CD4-positive, alpha-beta memory T cell (primary cell): Measurements from ENCODE around the gene FAM163B. TPM values are rescaled to one million over a fixed set of nuclear protein-coding genes. Genes with fewer than 3 reads are reported as not detected.

ENCODE experiments used
- CTCF ChIA-PET: fragments of 350-600 bp; sonication (Branson Sonifier 250); formaldehyde crosslinking; loops from one replicate; lab custom pipeline; 2021; ENCODE audit warnings: inconsistent platforms; ENCODE audit not compliant: partially characterized antibody; lab: Charles Lee
- POLR2A ChIA-PET: fragments of 350-600 bp; sonication (Branson Sonifier 250); formaldehyde crosslinking; loops from one replicate; lab custom pipeline; 2021; ENCODE audit not compliant: partially characterized antibody; lab: Charles Lee
- DNase-seq, 5 donors: peaks; one replicate each; pipeline versions ENCODE4 v3.0.0 to v3.0.0-alpha.2; 2020 to 2022; ENCODE audit warnings: mixed read lengths in 1 of 5
- H3K27ac ChIP-seq: one replicate; pipeline ENCODE4 v1.7.0; 2013; ENCODE audit warnings: low read depth, low read length
- H3K27me3 ChIP-seq: 2 replicates; pipeline ENCODE4 v1.7.0; 2013; ENCODE audit warnings: mild to moderate bottlenecking, low read length, moderate library complexity; ENCODE audit not compliant: insufficient read depth
- H3K36me3 ChIP-seq: 2 replicates; pipeline ENCODE4 v1.7.0; 2013; ENCODE audit warnings: mild to moderate bottlenecking, low read length, moderate library complexity; ENCODE audit not compliant: insufficient read depth
- H3K4me1 ChIP-seq: 2 replicates; pipeline ENCODE4 v1.7.0; 2013; ENCODE audit warnings: mild to moderate bottlenecking, low read length, moderate library complexity; ENCODE audit not compliant: insufficient read depth
- H3K4me3 ChIP-seq, 2 donors: one replicate each; pipeline ENCODE4 v1.7.0; 2013; ENCODE audit warnings: low read length in 2 of 2, mild to moderate bottlenecking in 1 of 2
- H3K9me3 ChIP-seq, 2 donors: one replicate each; pipeline ENCODE4 v1.7.0; 2013; ENCODE audit warnings: low read length in 2 of 2, control low read depth in 1 of 2; ENCODE audit not compliant: control insufficient read depth in 1 of 2
- H3K27ac Mint-ChIP-seq, 7 donors: one replicate each; pipeline ENCODE4 v1.8.0; 2020 to 2021; ENCODE audit warnings: mixed read lengths in 7 of 7, mild to moderate bottlenecking in 6 of 7, inconsistent platforms in 3 of 7, moderate library complexity in 3 of 7
- H3K27me3 Mint-ChIP-seq, 2 donors: one replicate each; pipeline ENCODE4 v1.8.0; 2020 to 2021; ENCODE audit warnings: mixed read lengths in 2 of 2
- H3K36me3 Mint-ChIP-seq, 2 donors: one replicate each; pipeline ENCODE4 v1.8.0; 2020 to 2021; ENCODE audit warnings: mixed read lengths in 2 of 2, inconsistent platforms in 1 of 2, mild to moderate bottlenecking in 1 of 2
- H3K4me1 Mint-ChIP-seq, 4 donors: one replicate each; pipeline ENCODE4 v1.8.0; 2020 to 2021; ENCODE audit warnings: mixed read lengths in 4 of 4, mild to moderate bottlenecking in 1 of 4
- H3K4me3 Mint-ChIP-seq, 8 donors: one replicate each; pipeline ENCODE4 v1.8.0; 2020 to 2021; ENCODE audit warnings: mixed read lengths in 8 of 8, mild to moderate bottlenecking in 7 of 8, moderate library complexity in 6 of 8, inconsistent platforms in 3 of 8
- H3K9me3 Mint-ChIP-seq, 8 donors: one replicate each; pipeline ENCODE4 v1.8.0; 2020 to 2021; ENCODE audit warnings: mixed read lengths in 8 of 8, mild to moderate bottlenecking in 5 of 8, inconsistent platforms in 3 of 8, moderate library complexity in 1 of 8
- intact Hi-C: fragments of 100-400 bp; cut with micrococcal nuclease; formaldehyde crosslinking; loops from one replicate; pipeline ENCODE4 v1.15.1; 2023
- polyA plus RNA-seq, 2 donors: library from polyadenylated mRNA; unstranded; fragments of 300-500 nt; fragmentation: Illumina TruSeq; gene quantifications; one replicate each; pipeline ENCODE4 v1.2.3, GENCODE V29; 2021
- total RNA-seq, 2 experiments: library from RNA; stranded (reverse); gene quantifications; one replicate each; pipeline ENCODE4 v1.2.3, GENCODE V29; 2021

Gene FAM163B
- total and polyA plus RNA-seq, 4 experiments from 2014 or later = not detected

- H3K9me3 ChIP-seq = no peaks in the 10 kb centered on the region
- Mint-ChIP-seq H3K27me3 (peaks cover 23 to 26% of the 10 kb centered on the region in 2 donors), H3K4me3 (no peak overlapping the region), H3K27ac (no peak overlapping the region), H3K9me3 (peaks cover 0 to 2% (median 0%) of the 10 kb centered on the region in 8 donors), H3K4me1 (peaks cover 0 to 6% (median 5%) of the 10 kb centered on the region in 4 donors), H3K36me3 (no peaks in the 10 kb centered on the region)
- ChIA-PET CTCF (interaction anchor here (1.1 kb wide), 1 partner anchor 12 kb away, joined by 3 read pairs; no protein-coding TSS in a partner anchor), POLR2A (no interaction called here)
- intact Hi-C loops = no loop called here
- no peak overlapping the region for H3K27ac ChIP-seq
- peaks cover 7% of the 10 kb centered on the region for H3K27me3 ChIP-seq
- no peaks in the 10 kb centered on the region for H3K4me1 ChIP-seq
- H3K36me3 ChIP-seq = no peaks in the 10 kb centered on the region
- DNase-seq = no peak
- no peak overlapping the region for H3K4me3 ChIP-seq
These were observed 24.4 kb downstream of the FAM163B start for GRCh38 chr9:133584559-133585476.

DNA sequence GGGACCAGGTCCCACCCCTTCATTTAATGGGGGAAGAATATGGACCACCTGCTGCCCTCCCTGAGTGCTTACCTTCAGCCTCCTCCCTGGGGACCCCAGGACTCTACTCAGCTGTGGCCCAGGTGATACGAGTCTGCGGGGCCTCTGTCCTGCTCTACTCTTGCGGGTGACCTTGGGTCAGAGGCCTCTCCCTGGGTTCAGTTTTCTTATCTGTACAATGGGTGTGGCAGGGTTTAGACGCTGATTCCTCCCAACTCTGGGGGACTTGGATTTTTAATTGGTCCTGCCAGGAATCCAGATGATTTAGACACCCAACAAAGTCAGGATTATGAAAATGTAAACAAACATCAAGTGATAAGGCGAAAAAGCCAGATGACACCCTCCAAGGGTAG is 25.0 kb downstream of the FAM163B start:
- Histone ChIP-seq H3K4me3 (no peak overlapping the region), H3K27ac (no peak overlapping the region), H3K9me3 (no peaks in the 10 kb centered on the region), H3K36me3 (no peaks in the 10 kb centered on the region), H3K4me1 (no peaks in the 10 kb centered on the region), H3K27me3 (peaks cover 7% of the 10 kb centered on the region)
- no peak for DNase-seq
- POLR2A ChIA-PET = no interaction called here
- intact Hi-C loops = no loop called here
- Mint-ChIP-seq H3K27me3 (peaks cover 23 to 28% of the 10 kb centered on the region in 2 donors), H3K27ac (no peak overlapping the region), H3K4me1 (peaks cover 0 to 6% (median 5%) of the 10 kb centered on the region in 4 donors), H3K4me3 (no peak overlapping the region), H3K9me3 (peaks cover 0 to 2% (median 0%) of the 10 kb centered on the region in 8 donors), H3K36me3 (no peaks in the 10 kb centered on the region)
- CTCF ChIA-PET = interaction anchor here (1.1 kb wide), 1 partner anchor 13 kb away, joined by 3 read pairs; no protein-coding TSS in a partner anchor

DNA sequence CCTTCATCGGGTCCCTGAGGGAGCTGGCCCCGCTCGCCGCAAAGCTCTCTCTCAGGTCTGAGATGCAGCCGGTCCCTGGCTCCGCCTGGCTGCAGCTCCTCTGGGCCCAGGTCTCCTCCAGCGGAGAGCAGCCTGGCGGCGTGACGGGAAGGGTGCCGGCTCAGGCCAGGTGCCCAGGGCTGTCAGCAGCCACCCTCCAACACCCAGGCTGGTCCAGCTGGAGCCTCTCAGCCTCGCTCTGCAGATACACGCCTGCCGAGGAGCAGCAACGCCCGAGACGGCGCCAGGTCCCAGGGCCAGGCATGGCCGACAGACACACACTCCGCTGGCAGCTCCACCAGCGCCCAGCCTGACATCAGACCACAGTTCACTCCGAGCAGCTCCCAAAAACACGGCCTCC is 25.6 kb downstream of the FAM163B start:
- ChIA-PET POLR2A (no interaction called here), CTCF (no interaction called here)
- Histone ChIP-seq H3K4me1 (no peaks in the 10 kb centered on the region), H3K9me3 (no peaks in the 10 kb centered on the region), H3K27ac (no peak overlapping the region), H3K4me3 (no peak overlapping the region), H3K36me3 (no peaks in the 10 kb centered on the region), H3K27me3 (peaks cover 7% of the 10 kb centered on the region)
- DNase-seq = no peak
- H3K27me3 Mint-ChIP-seq = peaks cover 23 to 28% of the 10 kb centered on the region in 2 donors
- no peak overlapping the region for H3K27ac Mint-ChIP-seq
- peaks cover 0 to 2% (median 0%) of the 10 kb centered on the region in 8 donors for H3K9me3 Mint-ChIP-seq
- intact Hi-C loops = no loop called here
- no peak overlapping the region for H3K4me3 Mint-ChIP-seq
- no peaks in the 10 kb centered on the region for H3K36me3 Mint-ChIP-seq
- H3K4me1 Mint-ChIP-seq = peaks cover 0 to 6% (median 5%) of the 10 kb centered on the region in 4 donors

DNA sequence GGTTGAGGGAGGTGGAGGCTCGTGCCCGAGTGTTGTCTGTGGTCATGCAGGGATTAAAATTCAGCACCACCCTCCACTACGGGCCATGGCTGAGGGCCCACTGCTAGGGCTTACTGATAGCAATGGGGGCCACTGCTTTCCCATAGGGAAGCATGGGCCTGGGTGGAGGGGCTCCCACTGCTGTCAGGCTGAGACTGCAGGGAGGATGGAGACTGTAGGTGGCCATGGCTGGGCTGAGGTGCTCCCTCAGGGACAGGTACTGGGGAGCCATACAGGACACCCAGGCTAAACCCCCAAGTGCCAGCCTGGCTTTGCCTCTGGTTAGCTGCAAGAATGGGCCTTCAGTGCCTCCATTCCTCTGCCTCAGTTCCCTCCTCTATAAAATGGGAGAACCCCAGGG is 26.1 kb downstream of the FAM163B start:
- Histone ChIP-seq H3K4me3 (no peak overlapping the region), H3K27ac (no peak overlapping the region), H3K36me3 (no peaks in the 10 kb centered on the region), H3K27me3 (peaks cover 7% of the 10 kb centered on the region), H3K4me1 (no peaks in the 10 kb centered on the region), H3K9me3 (no peaks in the 10 kb centered on the region)
- Mint-ChIP-seq H3K27ac (no peak overlapping the region), H3K36me3 (no peaks in the 10 kb centered on the region), H3K27me3 (peaks cover 27 to 29% of the 10 kb centered on the region in 2 donors), H3K4me1 (peaks cover 0 to 6% (median 4%) of the 10 kb centered on the region in 4 donors), H3K9me3 (no peaks in the 10 kb centered on the region), H3K4me3 (no peak overlapping the region)
- POLR2A ChIA-PET = no interaction called here
- intact Hi-C loops = no loop called here
- DNase-seq = no peak
- CTCF ChIA-PET = no interaction called here

- peaks cover 0 to 6% (median 4%) of the 10 kb centered on the region in 4 donors for H3K4me1 Mint-ChIP-seq
- no peak overlapping the region for H3K27ac Mint-ChIP-seq
- Histone ChIP-seq H3K27ac (no peak overlapping the region), H3K9me3 (no peaks in the 10 kb centered on the region), H3K4me3 (no peak overlapping the region), H3K4me1 (no peaks in the 10 kb centered on the region), H3K27me3 (peaks cover 7% of the 10 kb centered on the region), H3K36me3 (no peaks in the 10 kb centered on the region)
- no peaks in the 10 kb centered on the region for H3K9me3 Mint-ChIP-seq
- DNase-seq = no peak
- peaks cover 30 to 32% of the 10 kb centered on the region in 2 donors for H3K27me3 Mint-ChIP-seq
- POLR2A ChIA-PET = no interaction called here
- CTCF ChIA-PET = no interaction called here
- intact Hi-C loops = no loop called here
- H3K36me3 Mint-ChIP-seq = no peaks in the 10 kb centered on the region
- H3K4me3 Mint-ChIP-seq = no peak overlapping the region
These were observed 26.6 kb downstream of the FAM163B start for GRCh38 chr9:133582501-133583045.

- H3K4me1 Mint-ChIP-seq = peaks cover 0 to 8% (median 5%) of the 10 kb centered on the region in 4 donors
- intact Hi-C loops = no loop called here
- no peaks in the 10 kb centered on the region for H3K9me3 Mint-ChIP-seq
- ChIA-PET CTCF (interaction anchor here (0.7 kb wide), 1 partner anchor 8 kb away, joined by 3 read pairs; no protein-coding TSS in a partner anchor), POLR2A (no interaction called here)
- H3K4me3 ChIP-seq = no peak overlapping the region
- no peaks in the 10 kb centered on the region for H3K36me3 Mint-ChIP-seq
- H3K27me3 ChIP-seq = peaks cover 7% of the 10 kb centered on the region
- peaks cover 32 to 33% of the 10 kb centered on the region in 2 donors for H3K27me3 Mint-ChIP-seq
- no peak for DNase-seq
- no peaks in the 10 kb centered on the region for H3K4me1 ChIP-seq
- no peaks in the 10 kb centered on the region for H3K36me3 ChIP-seq
- no peak overlapping the region for H3K27ac Mint-ChIP-seq
- no peak overlapping the region for H3K27ac ChIP-seq
- no peak overlapping the region for H3K4me3 Mint-ChIP-seq
- no peaks in the 10 kb centered on the region for H3K9me3 ChIP-seq
These were observed 27.5 kb downstream of the FAM163B start for GRCh38 chr9:133581513-133582343.
